ENCODE results near the gene PMVK. TPM values are rescaled to one million over a fixed set of nuclear protein-coding genes. Genes with fewer than 3 reads are reported as not detected.

The PMVK gene
- total and polyA plus RNA-seq, 7 donors = 17.0 to 35.6 (median 24.1) TPM

GRCh38 chr1:154931940-154932487 is 4.5 kb downstream of the PMVK start:
- intact Hi-C loops (cut with DNase I) = loop anchor here in 1 of 2 donors (10.0 kb wide), 1 partner anchor 367 kb away; the partner anchor contains the start of gene CHRNB2
- TF ChIP-seq CTCF (IDR thresholded peaks at IDR 0.05) = no peak
- Histone ChIP-seq H3K27me3 (ENCODE audit: insufficient read depth in 3 of 3, low read length in 2 of 3) (no peaks in the 10 kb centered on the region), H3K27ac (no peak overlapping the region), H3K4me1 (no peaks in the 10 kb centered on the region), H3K4me3 (no peak overlapping the region), H3K9me3 (no peaks in the 10 kb centered on the region), H3K36me3 (ENCODE audit: insufficient read depth in 1 of 2, low read depth in 1 of 2) (peaks cover 4 to 55% of the 10 kb centered on the region in 2 donors)
- ATAC-seq (no peak), DNase-seq (no peak)
- WGBS, 3 donors = 87 to 90% (median 89%) methylated on average over 11 of the region's 11 CpGs

- WGBS, 3 donors = 91 to 94% (median 93%) methylated on average over 13 of the region's 13 CpGs
These were observed 10.3 kb downstream of the PMVK start for GRCh38 chr1:154926201-154926600.

GRCh38 chr1:154925335-154926170 is 11.0 kb downstream of the PMVK start:
- Histone ChIP-seq H3K36me3 (ENCODE audit: insufficient read depth in 1 of 2, low read depth in 1 of 2) (peaks cover 6 to 90% of the 10 kb centered on the region in 2 donors), H3K27me3 (ENCODE audit: insufficient read depth in 3 of 3, low read length in 2 of 3) (no peaks in the 10 kb centered on the region), H3K4me1 (no peaks in the 10 kb centered on the region), H3K4me3 (no peak overlapping the region), H3K9me3 (no peaks in the 10 kb centered on the region), H3K27ac (no peak overlapping the region)
- DNase-seq = no peak
- no peak for TF ChIP-seq CTCF (IDR thresholded peaks at IDR 0.05)
- intact Hi-C loops (cut with DNase I) = no loop called here
- WGBS, 3 donors = 90 to 97% (median 93%) methylated on average over 3 of the region's 3 CpGs
- ATAC-seq = no peak

More at GRCh38 chr1:154926201-154926600, 10.3 kb downstream of the PMVK start:
- Histone ChIP-seq H3K4me3 (no peak overlapping the region), H3K9me3 (no peaks in the 10 kb centered on the region), H3K27me3 (ENCODE audit: insufficient read depth in 3 of 3, low read length in 2 of 3) (no peaks in the 10 kb centered on the region), H3K27ac (no peak overlapping the region), H3K36me3 (ENCODE audit: insufficient read depth in 1 of 2, low read depth in 1 of 2) (peaks cover 6 to 93% of the 10 kb centered on the region in 2 donors), H3K4me1 (no peaks in the 10 kb centered on the region)
- no peak for ATAC-seq
- intact Hi-C loops (cut with DNase I) = no loop called here
- no peak for TF ChIP-seq CTCF (IDR thresholded peaks at IDR 0.05)
- DNase-seq = no peak

GRCh38 chr1:154923695-154924094 is 12.8 kb downstream of the PMVK start:
- Histone ChIP-seq H3K27me3 (ENCODE audit: insufficient read depth in 3 of 3, low read length in 2 of 3) (no peaks in the 10 kb centered on the region), H3K4me3 (no peak overlapping the region), H3K9me3 (no peaks in the 10 kb centered on the region), H3K27ac (no peak overlapping the region), H3K36me3 (ENCODE audit: insufficient read depth in 1 of 2, low read depth in 1 of 2) (peaks cover 6 to 86% of the 10 kb centered on the region in 2 donors), H3K4me1 (no peaks in the 10 kb centered on the region)
- TF ChIP-seq CTCF (IDR thresholded peaks at IDR 0.05) = no peak
- ATAC-seq (no peak), DNase-seq (no peak)
- 91 to 97% (median 93%) methylated on average over 3 of the region's 3 CpGs for WGBS, 3 donors
- intact Hi-C loops (cut with DNase I) = no loop called here

Measured in psoas muscle (tissue), 8 donors.